Nephron (organoid): ENCODE data around the gene CARD14.

Experiments
- H3K27ac Mint-ChIP-seq, 3 experiments: 2 replicates each; pipeline ENCODE4 v1.8.0; 2020; ENCODE audit warnings: mixed read lengths in 3 of 3, mild to moderate bottlenecking in 2 of 3, moderate library complexity in 1 of 3
- H3K27me3 Mint-ChIP-seq: 2 replicates; pipeline ENCODE4 v1.8.0; 2021; ENCODE audit warnings: low read depth, mild to moderate bottlenecking, moderate library complexity, mixed read lengths
- H3K36me3 Mint-ChIP-seq: 2 replicates; pipeline ENCODE4 v1.8.0; 2020; ENCODE audit warnings: low read depth, mixed read lengths
- H3K4me1 Mint-ChIP-seq: 2 replicates; pipeline ENCODE4 v1.8.0; 2020; ENCODE audit warnings: mixed read lengths
- H3K4me3 Mint-ChIP-seq, 3 experiments: 2 replicates each; pipeline ENCODE4 v1.8.0; 2020; ENCODE audit warnings: mild to moderate bottlenecking in 3 of 3, mixed read lengths in 3 of 3, moderate library complexity in 2 of 3
- H3K9me3 Mint-ChIP-seq: 2 replicates; pipeline ENCODE4 v1.8.0; 2020; ENCODE audit warnings: mixed read lengths
- CTCF ChIP-seq, 3 experiments: fragments of 200-600 bp; sonication (generic); IDR thresholded peaks; one replicate each; pipeline ENCODE4 v1.5.0; 2021; ENCODE audit warnings: antibody characterized with exemption in 3 of 3; ENCODE audit not compliant: unreplicated experiment in 3 of 3

CARD14 gene

GRCh38 chr17:80210348-80211108 is 40.7 kb downstream of the CARD14 start:
- Mint-ChIP-seq H3K27me3 (no peaks in the 10 kb centered on the region), H3K4me3 (no peak overlapping the region), H3K27ac (no peak overlapping the region), H3K36me3 (peaks cover 13% of the 10 kb centered on the region), H3K9me3 (no peaks in the 10 kb centered on the region), H3K4me1 (no peaks in the 10 kb centered on the region)
- no peak for TF ChIP-seq CTCF (IDR thresholded peaks at IDR 0.05; ENCODE audit: unreplicated experiment in 3 of 3)

- H3K9me3 Mint-ChIP-seq: no peaks in the 10 kb centered on the region
- H3K4me3 Mint-ChIP-seq: no peak overlapping the region
- H3K27me3 Mint-ChIP-seq: no peaks in the 10 kb centered on the region
- no peak overlapping the region for H3K27ac Mint-ChIP-seq
- no peaks in the 10 kb centered on the region for H3K4me1 Mint-ChIP-seq
- TF ChIP-seq CTCF (IDR thresholded peaks at IDR 0.05; ENCODE audit: unreplicated experiment in 3 of 3): no peak
- peaks cover 21% of the 10 kb centered on the region for H3K36me3 Mint-ChIP-seq
These were observed 42.3 kb downstream of the CARD14 start for GRCh38 chr17:80212109-80212508.

- no peaks in the 10 kb centered on the region for H3K9me3 Mint-ChIP-seq
- H3K4me1 Mint-ChIP-seq: no peaks in the 10 kb centered on the region
- H3K36me3 Mint-ChIP-seq: peaks cover 25% of the 10 kb centered on the region
- H3K27me3 Mint-ChIP-seq: no peaks in the 10 kb centered on the region
- H3K27ac Mint-ChIP-seq: no peak overlapping the region
- H3K4me3 Mint-ChIP-seq: no peak overlapping the region
- no peak for TF ChIP-seq CTCF (IDR thresholded peaks at IDR 0.05; ENCODE audit: unreplicated experiment in 3 of 3)
These were observed 42.7 kb downstream of the CARD14 start for GRCh38 chr17:80212511-80212910.

- Mint-ChIP-seq H3K27ac (no peak overlapping the region), H3K9me3 (no peaks in the 10 kb centered on the region), H3K4me3 (no peak overlapping the region), H3K4me1 (no peaks in the 10 kb centered on the region), H3K27me3 (no peaks in the 10 kb centered on the region), H3K36me3 (peaks cover 26% of the 10 kb centered on the region)
- no peak for TF ChIP-seq CTCF (IDR thresholded peaks at IDR 0.05; ENCODE audit: unreplicated experiment in 3 of 3)
These were observed 43.3 kb downstream of the CARD14 start for GRCh38 chr17:80212962-80213642.

- H3K27ac Mint-ChIP-seq: no peak overlapping the region
- no peaks in the 10 kb centered on the region for H3K9me3 Mint-ChIP-seq
- no peaks in the 10 kb centered on the region for H3K27me3 Mint-ChIP-seq
- no peak overlapping the region for H3K4me3 Mint-ChIP-seq
- H3K4me1 Mint-ChIP-seq: peaks cover 3% of the 10 kb centered on the region
- no peak for TF ChIP-seq CTCF (IDR thresholded peaks at IDR 0.05; ENCODE audit: unreplicated experiment in 3 of 3)
- H3K36me3 Mint-ChIP-seq: peaks cover 26% of the 10 kb centered on the region
These were observed 43.8 kb downstream of the CARD14 start for GRCh38 chr17:80213643-80213975.
